C4-2B (cell line): ENCODE results near the gene SEMA5A.

Experiments
- H3K27ac ChIP-seq: fragments of 450-650 bp; 2 replicates; pipeline ENCODE4 v1.5.1; 2017
- CTCF ChIP-seq: fragments of 450-650 bp; conservative IDR thresholded peaks from 2 replicates; pipeline ENCODE4 v1.5.1; 2017; ENCODE audit warnings: mild to moderate bottlenecking
- ZFX ChIP-seq: fragments of 450-650 bp; IDR thresholded peaks from 2 replicates; pipeline ENCODE4 v1.6.1; 2017

SEMA5A gene

GRCh38 chr5:9399094-9399493, 146.8 kb downstream of the SEMA5A start:
- TF ChIP-seq ZFX (no peak), CTCF (no peak)
- no peak overlapping the region for H3K27ac ChIP-seq

- H3K27ac ChIP-seq: no peak overlapping the region
- TF ChIP-seq ZFX (no peak), CTCF (no peak)
Observed at GRCh38 chr5:9398227-9398626, 147.6 kb downstream of the SEMA5A start.

GRCh38 chr5:9396285-9396770, 149.5 kb downstream of the SEMA5A start:
- TF ChIP-seq CTCF: no peak
- no peak overlapping the region for H3K27ac ChIP-seq

GRCh38 chr5:9395706-9396105, 150.2 kb downstream of the SEMA5A start:
- TF ChIP-seq ZFX (no peak), CTCF (no peak)
- H3K27ac ChIP-seq: no peak overlapping the region

GRCh38 chr5:9394221-9394620, 151.7 kb downstream of the SEMA5A start:
- no peak overlapping the region for H3K27ac ChIP-seq
- no peak for TF ChIP-seq ZFX
- no peak for TF ChIP-seq CTCF

- H3K27ac ChIP-seq: no peak overlapping the region
- no peak for TF ChIP-seq CTCF
- TF ChIP-seq ZFX: no peak
Observed at GRCh38 chr5:9392625-9393024, 153.2 kb downstream of the SEMA5A start.

- TF ChIP-seq CTCF (no peak), ZFX (no peak)
Observed at GRCh38 chr5:9391080-9391479, 154.8 kb downstream of the SEMA5A start.

More at GRCh38 chr5:9391080-9391479, 154.8 kb downstream of the SEMA5A start:
- no peak overlapping the region for H3K27ac ChIP-seq
